ENCODE results near the gene PTMA. TPM values are rescaled to one million over a fixed set of nuclear protein-coding genes. Genes with fewer than 3 reads are reported as not detected.
A peak's percentile ranks its signal among the peaks of the same experiment; 100 is the strongest.

Gene PTMA
- total and polyA plus RNA-seq, 11 donors = 143 to 707 (median 207) TPM

- Histone ChIP-seq H3K36me3 (no peaks in the 10 kb centered on the region), H3K9me3 (no peaks in the 10 kb centered on the region), H3K4me3 (no peak overlapping the region), H3K4me1 (peaks cover 0 to 18% (median 5%) of the 10 kb centered on the region in 12 donors), H3K27me3 (no peaks in the 10 kb centered on the region), H3K27ac (peak overlapping the region in 4 of 12 donors; percentile 15 to 54 (median 45))
- peak in 4 of 5 donors; percentile 61 to 81 (median 72) for DNase-seq
- 49 to 71% (median 54%) methylated on average over 9 of the region's 9 CpGs for WGBS, 4 donors
- ATAC-seq = peak; percentile 77 to 93 (median 86)
- no peak for TF ChIP-seq POLR2A (IDR thresholded peaks at IDR 0.05)
- intact Hi-C loops (cut with DNase I) = no loop called here
Observed at GRCh38 chr2:231699006-231699405, 9.3 kb upstream of the PTMA start.

DNA sequence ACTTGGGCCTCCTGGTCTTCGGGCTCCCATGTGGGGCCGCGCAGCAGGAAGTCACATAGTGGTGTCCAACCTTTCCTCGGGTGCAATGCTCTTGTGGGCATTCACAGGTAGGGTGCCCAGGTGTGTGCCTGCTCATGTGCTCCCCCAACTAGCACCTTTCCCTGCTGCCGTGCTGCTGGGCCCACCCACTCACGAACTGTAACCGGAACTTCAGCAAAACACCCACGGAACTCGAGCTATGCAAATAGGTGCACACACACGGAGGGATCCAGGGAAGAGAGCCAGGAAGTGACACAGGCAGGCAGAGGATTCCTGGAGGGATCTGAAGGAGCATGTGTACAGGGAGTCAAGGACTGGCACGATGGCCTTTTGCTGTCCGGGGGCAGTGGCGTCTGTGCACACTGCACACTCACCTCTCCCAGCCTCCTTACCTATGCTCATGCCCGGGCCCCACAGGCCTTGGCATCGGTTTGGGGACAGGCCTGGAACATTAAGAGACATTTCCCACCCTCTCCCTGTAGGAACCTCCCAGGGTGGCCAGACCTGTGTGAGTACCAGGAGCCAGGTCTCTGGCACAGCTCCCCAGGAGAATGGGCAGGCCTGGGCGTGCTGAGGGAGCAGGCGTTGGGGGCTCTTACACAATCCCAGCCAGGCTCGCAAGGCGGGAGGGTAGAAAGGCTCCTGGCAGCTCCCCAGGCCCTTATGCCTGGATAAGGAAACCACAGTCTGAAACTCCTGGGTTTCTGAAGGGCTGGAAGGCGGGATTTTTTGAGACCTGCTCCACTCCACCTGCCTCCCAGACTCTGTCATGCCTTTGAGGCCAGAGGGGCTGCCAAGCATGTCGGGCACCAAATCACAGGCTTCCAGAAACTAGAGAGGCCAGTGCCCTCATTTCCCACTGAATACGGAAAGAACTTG lies 6.6 kb upstream of the PTMA start:
- 55 to 70% (median 66%) methylated on average over 17 to 22 of the region's 22 CpGs for WGBS, 4 donors
- peak in 2 of 5 donors; percentile 66 to 68 for DNase-seq

GRCh38 chr2:231704017-231704416 lies 4.3 kb upstream of the PTMA start:
- Histone ChIP-seq H3K4me3 (no peak overlapping the region), H3K4me1 (peaks cover 0 to 32% (median 16%) of the 10 kb centered on the region in 12 donors), H3K9me3 (no peaks in the 10 kb centered on the region), H3K27ac (no peak overlapping the region), H3K36me3 (peaks cover 0 to 3% (median 0%) of the 10 kb centered on the region in 9 donors), H3K27me3 (no peaks in the 10 kb centered on the region)
- DNase-seq (no peak), ATAC-seq (no peak)
- TF ChIP-seq, protein P1, sequence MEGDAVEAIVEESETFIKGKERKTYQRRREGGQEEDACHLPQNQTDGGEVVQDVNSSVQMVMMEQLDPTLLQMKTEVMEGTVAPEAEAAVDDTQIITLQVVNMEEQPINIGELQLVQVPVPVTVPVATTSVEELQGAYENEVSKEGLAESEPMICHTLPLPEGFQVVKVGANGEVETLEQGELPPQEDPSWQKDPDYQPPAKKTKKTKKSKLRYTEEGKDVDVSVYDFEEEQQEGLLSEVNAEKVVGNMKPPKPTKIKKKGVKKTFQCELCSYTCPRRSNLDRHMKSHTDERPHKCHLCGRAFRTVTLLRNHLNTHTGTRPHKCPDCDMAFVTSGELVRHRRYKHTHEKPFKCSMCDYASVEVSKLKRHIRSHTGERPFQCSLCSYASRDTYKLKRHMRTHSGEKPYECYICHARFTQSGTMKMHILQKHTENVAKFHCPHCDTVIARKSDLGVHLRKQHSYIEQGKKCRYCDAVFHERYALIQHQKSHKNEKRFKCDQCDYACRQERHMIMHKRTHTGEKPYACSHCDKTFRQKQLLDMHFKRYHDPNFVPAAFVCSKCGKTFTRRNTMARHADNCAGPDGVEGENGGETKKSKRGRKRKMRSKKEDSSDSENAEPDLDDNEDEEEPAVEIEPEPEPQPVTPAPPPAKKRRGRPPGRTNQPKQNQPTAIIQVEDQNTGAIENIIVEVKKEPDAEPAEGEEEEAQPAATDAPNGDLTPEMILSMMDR (IDR thresholded peaks at IDR 0.05) = no peak
- no peak for TF ChIP-seq POLR2A (IDR thresholded peaks at IDR 0.05)
- intact Hi-C loops (cut with DNase I) = no loop called here
- WGBS, 4 donors = 89 to 98% (median 97%) methylated on average over 3 of the region's 3 CpGs

More for the DNA sequence above, 6.6 kb upstream of the PTMA start:
- Histone ChIP-seq H3K4me3 (no peak overlapping the region), H3K27ac (peak overlapping the region in 3 of 12 donors; percentile 13 to 49 (median 22)), H3K4me1 (peaks cover 0 to 35% (median 17%) of the 10 kb centered on the region in 12 donors), H3K27me3 (no peaks in the 10 kb centered on the region), H3K9me3 (no peaks in the 10 kb centered on the region), H3K36me3 (no peaks in the 10 kb centered on the region)
- peak in 2 of 4 donors; percentile 6 to 9 for ATAC-seq
- intact Hi-C loops (cut with DNase I) = no loop called here
- TF ChIP-seq, protein P1 (IDR thresholded peaks at IDR 0.05) = no peak
- no peak for TF ChIP-seq POLR2A (IDR thresholded peaks at IDR 0.05)

GRCh38 chr2:231706731-231707624 lies 1.3 kb upstream of the PTMA start:
- Histone ChIP-seq H3K9me3 (no peaks in the 10 kb centered on the region), H3K4me1 (peaks cover 4 to 45% (median 28%) of the 10 kb centered on the region in 12 donors), H3K4me3 (peak overlapping the region; percentile 58 to 99 (median 94)), H3K27me3 (no peaks in the 10 kb centered on the region), H3K27ac (peak overlapping the region; percentile 94 to 100 (median 99)), H3K36me3 (peaks cover 0 to 10% (median 6%) of the 10 kb centered on the region in 9 donors)
- WGBS, 4 donors = 1 to 2% (median 1%) methylated on average over 27 to 66 of the region's 66 CpGs
- ATAC-seq (peak; percentile 65 to 82 (median 75)), DNase-seq (peak; percentile 99)
- intact Hi-C loops (cut with DNase I) = loop anchor here in 3 of 10 donors (1.0 to 5.0 kb wide), 6 partner anchors 26 to 75 kb away; partner anchors contain the start of gene PDE6D (in 1 of the 3)
- peak in 1 of 2 donors; percentile 68 for TF ChIP-seq POLR2A (IDR thresholded peaks at IDR 0.05)
- TF ChIP-seq, protein P1 (IDR thresholded peaks at IDR 0.05) = peak; percentile 73 to 98 (median 93)

Measured in heart left ventricle (tissue), 16 donors.